ENCODE results near the gene KCNE5. TPM values are rescaled to one million over a fixed set of nuclear protein-coding genes. Genes with fewer than 3 reads are reported as not detected.
"Not testable (repeated sequence)": the region's sequence is repeated elsewhere in the genome, so short reads cannot be mapped to it uniquely, and the experiment has no call there.

Gene KCNE5
- total and polyA plus RNA-seq, 9 of the 15 experiments (the other 6 are each of a cell fraction or from before 2014, with no cell fraction given), result 0.08 to 0.38 (median 0.21) TPM; not detected in 1

DNA sequence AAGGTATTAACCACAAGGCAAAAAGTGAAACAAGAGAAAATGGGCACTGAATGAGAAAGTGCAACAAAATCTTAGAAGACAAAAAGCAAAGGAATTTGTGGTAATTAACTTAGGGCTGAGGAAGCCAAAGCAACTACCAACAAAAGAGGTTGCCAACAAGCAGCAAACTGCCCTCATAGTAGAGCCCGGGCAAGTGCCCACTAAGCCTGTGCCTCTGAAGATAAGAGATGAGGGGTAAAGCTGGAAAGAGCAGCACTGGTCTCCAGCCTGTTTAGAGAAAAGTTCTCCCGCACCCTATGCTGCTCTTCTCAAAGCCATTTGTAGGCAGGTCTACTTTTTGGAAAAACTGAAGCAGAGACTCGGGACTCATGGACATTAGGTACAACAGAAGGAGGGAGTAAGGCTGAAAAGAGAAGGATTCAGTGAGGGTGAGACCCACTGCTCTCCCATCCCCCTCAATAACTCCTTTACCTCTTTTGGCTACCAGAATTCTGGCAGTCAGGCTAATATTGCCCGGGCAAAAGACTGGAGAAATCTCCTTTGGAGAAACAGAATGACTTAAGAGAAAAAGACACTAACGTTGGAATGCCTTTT, 29.6 kb upstream of the KCNE5 start (continued):
- TF ChIP-seq SMAD4 (CRISPR knock-in tag; conservative IDR thresholded peaks at IDR 0.05) (no peak), DNMT1 (IDR thresholded peaks at IDR 0.05) (no peak)

DNA sequence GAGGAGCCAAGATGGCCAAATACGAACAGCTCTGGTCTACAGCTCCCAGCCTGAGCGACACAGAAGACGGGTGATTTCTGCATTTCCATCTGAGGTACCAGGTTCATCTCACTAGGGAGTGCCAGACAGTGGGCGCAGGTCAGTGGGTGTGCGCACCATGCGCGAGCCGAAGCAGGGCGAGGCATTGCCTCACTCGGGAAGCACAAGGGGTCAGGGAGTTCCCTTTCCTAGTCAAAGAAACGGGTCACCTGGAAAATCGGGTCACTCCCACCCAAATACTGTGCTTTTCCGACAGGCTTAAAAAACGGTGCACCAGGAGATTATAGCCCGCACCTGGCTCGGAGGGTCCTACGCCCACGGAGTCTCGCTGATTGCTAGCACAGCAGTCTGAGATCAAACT, 19.7 kb upstream of the KCNE5 start:
- H3K4me1 ChIP-seq (replicated peaks in 1 of 2; ENCODE audit: control insufficient read depth in 2 of 2, insufficient read depth in 2 of 2, low read length in 2 of 2); in situ Hi-C loops (cut with MboI); H3K4me3 ChIP-seq; FAIRE-seq; H4K20me1 ChIP-seq (replicated peaks; ENCODE audit: control insufficient read depth, insufficient read depth, low read length); H3K27me3 ChIP-seq (ENCODE audit: control insufficient read depth in 2 of 2, insufficient read depth in 2 of 2, low read length in 2 of 2); DNase-seq (ENCODE audit: extremely low read depth in 1 of 4, low spot score in 3 of 4); H3K79me2 ChIP-seq (ENCODE audit: control insufficient read depth, insufficient read depth, low read length); H2AFZ ChIP-seq (ENCODE audit: low read depth, low read length); H3K27ac ChIP-seq (ENCODE audit: extremely low read depth, low read depth, low read length); intact Hi-C loops (cut with micrococcal nuclease); ATAC-seq; H3K4me2 ChIP-seq (ENCODE audit: insufficient read depth, low read length); CTCF ChIA-PET (ENCODE audit: low intra/inter-chr PET ratio); H3K9ac ChIP-seq (ENCODE audit: insufficient read depth in 1 of 2, low read depth in 2 of 2, low read length in 2 of 2); H3K36me3 ChIP-seq (ENCODE audit: control insufficient read depth, insufficient read depth, low read length); H3K9me3 ChIP-seq (replicated peaks; ENCODE audit: control insufficient read depth, insufficient read depth, low read depth, low read length); H3K9me1 ChIP-seq (ENCODE audit: control insufficient read depth, insufficient read depth, low read length); BruUV-seq (replicated peaks): not testable (repeated sequence)
- POLR2A ChIA-PET, result interaction anchor here (0.6 kb wide), 1 partner anchor 75 kb away, joined by 3 read pairs; no protein-coding TSS in a partner anchor
- WGBS (ENCODE audit: insufficient coverage, low coverage, missing lambda C conversion rate), result 81% methylated on average over 7 of the region's 19 CpGs

DNA sequence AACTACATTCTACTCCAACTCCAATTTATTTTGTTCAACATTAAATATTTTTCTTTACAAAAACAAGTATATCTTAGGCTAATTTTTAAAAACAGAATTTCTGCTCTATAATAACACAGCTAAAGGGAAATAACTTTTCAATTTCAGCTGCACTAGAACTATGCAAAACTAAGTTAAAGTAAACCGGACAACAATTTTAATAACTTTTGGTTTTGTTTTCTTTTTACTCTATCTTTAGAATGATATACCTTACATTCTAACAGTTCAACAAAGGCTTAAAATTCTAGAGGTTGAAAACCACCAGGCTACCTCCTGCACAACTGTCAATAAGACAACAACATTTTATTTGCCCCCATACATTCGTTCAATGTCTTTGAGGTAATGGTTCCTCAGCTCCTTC, 18.7 kb upstream of the KCNE5 start:
- no TSS peak for BruUV-seq (replicated peaks)
- H3K9me3 ChIP-seq (replicated peaks; ENCODE audit: control insufficient read depth, insufficient read depth, low read depth, low read length), result no peaks in the 10 kb centered on the region
- intact Hi-C loops (cut with micrococcal nuclease) (no loop called here), in situ Hi-C loops (cut with MboI) (no loop called here)
- H3K9me1 ChIP-seq (ENCODE audit: control insufficient read depth, insufficient read depth, low read length), result no peaks in the 10 kb centered on the region
- no peak for FAIRE-seq
- no peak overlapping the region for H3K4me2 ChIP-seq (ENCODE audit: insufficient read depth, low read length)
- ChIA-PET CTCF (ENCODE audit: low intra/inter-chr PET ratio) (no interaction called here), POLR2A (no interaction called here)
- no peak for ATAC-seq
- no peak overlapping the region for H3K27ac ChIP-seq (ENCODE audit: extremely low read depth, low read depth, low read length)
- no peak overlapping the region for H3K9ac ChIP-seq (ENCODE audit: insufficient read depth in 1 of 2, low read depth in 2 of 2, low read length in 2 of 2)
- H3K27me3 ChIP-seq (ENCODE audit: control insufficient read depth in 2 of 2, insufficient read depth in 2 of 2, low read length in 2 of 2), result no peaks in the 10 kb centered on the region
- no peak for DNase-seq (ENCODE audit: extremely low read depth in 1 of 4, low spot score in 3 of 4)
- WGBS (ENCODE audit: insufficient coverage, low coverage, missing lambda C conversion rate), result 48% methylated on average over 2 of the region's 2 CpGs
- no peak overlapping the region for H3K4me3 ChIP-seq
- no peak overlapping the region for H2AFZ ChIP-seq (ENCODE audit: low read depth, low read length)
- no peaks in the 10 kb centered on the region for H3K4me1 ChIP-seq (replicated peaks in 1 of 2; ENCODE audit: control insufficient read depth in 2 of 2, insufficient read depth in 2 of 2, low read length in 2 of 2)
- peaks cover 6% of the 10 kb centered on the region; the same call in 1 of the 3 replicates for H3K36me3 ChIP-seq (ENCODE audit: control insufficient read depth, insufficient read depth, low read length)
- no peaks in the 10 kb centered on the region for H4K20me1 ChIP-seq (replicated peaks; ENCODE audit: control insufficient read depth, insufficient read depth, low read length)
- no peak for TF ChIP-seq ZC3H8 (IDR thresholded peaks at IDR 0.05)
- no peak for TF ChIP-seq PHB2 (IDR thresholded peaks at IDR 0.05; ENCODE audit: low read depth)
- no peaks in the 10 kb centered on the region for H3K79me2 ChIP-seq (ENCODE audit: control insufficient read depth, insufficient read depth, low read length)

Measured in K562 (cell line).